ENCODE measurements around the gene NRG3. TPM values are rescaled to one million over a fixed set of nuclear protein-coding genes. Genes with fewer than 3 reads are reported as not detected.

The NRG3 gene
- total and polyA plus RNA-seq, 2 of the 8 experiments (the other 6 are each of a cell fraction or from before 2014, with no cell fraction given): 4.2 to 5.0 TPM

DNA sequence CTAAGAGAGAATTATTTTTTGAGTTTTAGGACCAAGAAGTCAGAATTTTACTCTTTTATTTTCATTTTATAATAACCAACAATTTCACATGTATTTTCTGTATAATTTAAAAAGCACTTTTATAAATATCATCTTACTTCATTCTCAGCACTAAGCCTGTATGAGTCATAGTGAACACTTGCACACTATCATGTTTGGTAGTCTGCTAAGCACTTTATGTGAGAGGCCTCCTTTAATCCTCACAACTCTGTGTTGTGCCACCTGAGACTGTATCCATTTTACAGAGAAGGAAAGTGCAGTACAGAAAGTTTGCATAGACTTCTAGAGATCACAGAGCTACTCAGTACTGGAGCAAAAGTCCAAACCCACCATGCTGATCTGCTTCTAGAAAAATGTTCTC, 939.6 kb downstream of the NRG3 start:
- peaks cover 0 to 3% of the 10 kb centered on the region in 2 experiments; a peak in 1 of 4 replicates for H3K9me3 ChIP-seq (ENCODE audit: insufficient read depth in 2 of 2, low read depth in 1 of 2, low read length in 1 of 2)
- H3K79me2 ChIP-seq (ENCODE audit: control insufficient read depth in 1 of 2, insufficient read depth in 2 of 2, low read length in 2 of 2): no peaks in the 10 kb centered on the region
- no peak overlapping the region for H3K14ac ChIP-seq (ENCODE audit: insufficient read length)
- no peak overlapping the region for H3K18ac ChIP-seq (ENCODE audit: extremely low read depth, low read length)
- no peak overlapping the region for H3K4ac ChIP-seq (replicated peaks; ENCODE audit: insufficient read length, low read depth, low read length)
- H3K4me3 ChIP-seq (ENCODE audit: extremely low read depth in 1 of 4, insufficient read depth in 2 of 4, low read depth in 3 of 4, low read length in 4 of 4): no peak overlapping the region
- no peaks in the 10 kb centered on the region for H3K36me3 ChIP-seq (ENCODE audit: control insufficient read depth in 2 of 4, insufficient read depth in 4 of 4, low read length in 3 of 4)
- no peak for TF ChIP-seq CBX8 (IDR thresholded peaks at IDR 0.05; ENCODE audit: borderline replicate concordance, low read depth, low read length)
- H2BK15ac ChIP-seq (ENCODE audit: low read length): no peak overlapping the region
- H2AFZ ChIP-seq (ENCODE audit: low read length): no peak overlapping the region
- H2BK12ac ChIP-seq (ENCODE audit: low read depth, low read length): no peak overlapping the region
- no peak overlapping the region for H3K4me2 ChIP-seq (ENCODE audit: insufficient read depth in 1 of 2, low read depth in 2 of 2, low read length in 2 of 2)
- no peak overlapping the region for H3K27ac ChIP-seq (ENCODE audit: low read depth, low read length)
- FAIRE-seq: no peak
- no peak overlapping the region for H2BK120ac ChIP-seq (replicated peaks; ENCODE audit: low read depth, low read length)
- no peak overlapping the region for H2BK20ac ChIP-seq (ENCODE audit: low read length)
- ChIA-PET POLR2A (ENCODE audit: partially characterized antibody) (no interaction called here), CTCF (ENCODE audit: partially characterized antibody) (interaction anchor here (0.7 to 2.7 kb wide), 4 partner anchors 11 to 1190 kb away, joined by 3 to 9 read pairs (median 3); no protein-coding TSS in a partner anchor)
- H4K91ac ChIP-seq (replicated peaks; ENCODE audit: insufficient read length, low read length): no peak overlapping the region
- H2AK5ac ChIP-seq (ENCODE audit: low read depth, low read length): no peak overlapping the region
- no peaks in the 10 kb centered on the region for H3K4me1 ChIP-seq (replicated peaks in 1 of 4; ENCODE audit: control insufficient read depth in 3 of 4, insufficient read depth in 4 of 4, low read length in 3 of 4)
- no peaks in the 10 kb centered on the region for H3K79me1 ChIP-seq (ENCODE audit: low read depth, low read length)
- H4K8ac ChIP-seq (ENCODE audit: extremely low read depth, insufficient read depth, low read length): no peak overlapping the region
- no peak overlapping the region for H3K23ac ChIP-seq (ENCODE audit: insufficient read length)
- H4K5ac ChIP-seq (ENCODE audit: insufficient read length, low read depth, low read length): no peak overlapping the region
- no peak overlapping the region for H3K56ac ChIP-seq (replicated peaks; ENCODE audit: insufficient read length, low read depth, low read length)
- no peaks in the 10 kb centered on the region for H3K23me2 ChIP-seq (ENCODE audit: low read depth, low read length)
- no peak for DNase-seq (ENCODE audit: low read depth in 1 of 2, low spot score in 2 of 2)
- H3K9ac ChIP-seq (replicated peaks in 1 of 4; ENCODE audit: extremely low read depth in 1 of 4, low read depth in 3 of 4, low read length in 3 of 4): no peak overlapping the region
- no peaks in the 10 kb centered on the region for H4K20me1 ChIP-seq (replicated peaks in 1 of 2; ENCODE audit: control insufficient read depth in 1 of 2, insufficient read depth in 2 of 2, low read length in 2 of 2)
- H2BK5ac ChIP-seq (ENCODE audit: low read depth, low read length): no peak overlapping the region
- no peaks in the 10 kb centered on the region for H3K27me3 ChIP-seq (replicated peaks in 1 of 4; ENCODE audit: control insufficient read depth in 3 of 4, extremely low read depth in 1 of 4, insufficient read depth in 3 of 4, low read length in 3 of 4)
